HepG2 (cell line): ENCODE data around the gene FAM170B. TPM values are rescaled to one million over a fixed set of nuclear protein-coding genes. Genes with fewer than 3 reads are reported as not detected.

Source experiments
- ATAC-seq: fragments of 200-7000 bp; cut with Tn5 transposase; 3 replicates; pipeline ENCODE4 v1.9.1; 2020; ENCODE audit warnings: mild to moderate bottlenecking, moderate library complexity
- BruUV-seq: library from RNA; stranded (reverse); fragments of 400-500 nt; replicated peaks from 2 replicates; lab custom pipeline; 2021; lab: Mats Ljungman, UMichigan
- CTCF ChIA-PET: fragments of 300-600 bp; formaldehyde crosslinking; extraction: SDS; loops from one replicate; lab custom pipeline; 2021; ENCODE audit warnings: low total read pairs, inconsistent platforms, low intra/inter-chr PET ratio; lab: Yijun Ruan, JAX
- POLR2A ChIA-PET: fragments of 350-600 bp; sonication (Branson Sonifier 250); formaldehyde crosslinking; loops from one replicate; lab custom pipeline; 2020; ENCODE audit warnings: antibody characterized with exemption, inconsistent platforms; lab: Yijun Ruan, JAX
- DNase-seq: peaks from one replicate; pipeline ENCODE4 v3.0.0-alpha.2; 2015; ENCODE audit warnings: low spot score
- FAIRE-seq: peaks from 3 replicates; lab custom pipeline; 2011; peaks lifted over from hg19 to GRCh38; lab: Jason Lieb, UNC
- H2AFZ ChIP-seq: one replicate; pipeline ENCODE4 v1.6.1; 2011; ENCODE audit warnings: low read length, inconsistent platforms
- H3K27ac ChIP-seq: fragments of 300-600 bp; 3 replicates; pipeline ENCODE4 v1.8.0; 2011; ENCODE audit warnings: mixed run types, mild to moderate bottlenecking, mixed read lengths, low read length, inconsistent platforms; ENCODE audit not compliant: insufficient read depth; ENCODE audit errors: extremely low read length
- H3K27me3 ChIP-seq, 2 experiments: fragments of 200-600 bp in 1 of 2; 2 replicates in 1 of 2; 3 replicates in 1 of 2; pipeline versions ENCODE4 v1.6.0 to v1.8.0; 2011; ENCODE audit warnings: low read length in 2 of 2, mild to moderate bottlenecking in 2 of 2, moderate library complexity in 2 of 2, inconsistent platforms in 1 of 2; ENCODE audit not compliant: insufficient read depth in 2 of 2, control insufficient read depth in 1 of 2
- H3K36me3 ChIP-seq, 2 experiments: fragments of 200-600 bp in 1 of 2; replicated peaks in 1 of 2; 2 replicates in 1 of 2; 3 replicates in 1 of 2; pipeline versions ENCODE4 v1.5.1 to v1.8.0; 2011; ENCODE audit warnings: low read length in 2 of 2, inconsistent platforms in 1 of 2; ENCODE audit not compliant: insufficient read depth in 2 of 2, control insufficient read depth in 1 of 2
- H3K4me1 ChIP-seq: 2 replicates; pipeline ENCODE4 v1.5.1; 2012; ENCODE audit warnings: low read length, inconsistent platforms; ENCODE audit not compliant: insufficient read depth
- H3K4me2 ChIP-seq: 2 replicates; pipeline ENCODE4 v1.6.0; 2011; ENCODE audit warnings: low read depth, low read length, inconsistent platforms
- H3K4me3 ChIP-seq, 3 experiments: fragments of 200-600 bp in 1 of 3; sonication (generic), shearing (Covaris generic) in 1 of 3; replicated peaks in 1 of 3; 2 replicates each; pipeline ENCODE4 v1.5.1; 2011 to 2016; ENCODE audit warnings: low read length in 3 of 3, inconsistent platforms in 2 of 3, low read depth in 2 of 3, mild to moderate bottlenecking in 2 of 3, control low read depth in 1 of 3, mixed read lengths in 1 of 3; ENCODE audit not compliant: insufficient read depth in 1 of 3
- H3K79me2 ChIP-seq: one replicate; pipeline ENCODE4 v1.6.1; 2011; ENCODE audit warnings: low read length, inconsistent platforms; ENCODE audit not compliant: insufficient read depth
- H3K9ac ChIP-seq: 2 replicates; pipeline ENCODE4 v1.6.0; 2011; ENCODE audit warnings: mild to moderate bottlenecking, low read depth, low read length, inconsistent platforms; ENCODE audit not compliant: insufficient read depth
- H3K9me3 ChIP-seq: 2 replicates; pipeline ENCODE4 v1.5.1; 2012; ENCODE audit warnings: mild to moderate bottlenecking, low read length
- H4K20me1 ChIP-seq: 2 replicates; pipeline ENCODE4 v1.6.0; 2011; ENCODE audit warnings: inconsistent platforms, mild to moderate bottlenecking, low read length, moderate library complexity; ENCODE audit not compliant: insufficient read depth
- ATM ChIP-seq: fragments of 450-650 bp; IDR thresholded peaks from 2 replicates; pipeline ENCODE4 v1.7.1; 2017; ENCODE audit warnings: mild to moderate bottlenecking, borderline replicate concordance
- FOXJ3 ChIP-seq: sonication (generic); formaldehyde crosslinking; IDR thresholded peaks from 2 replicates; pipeline ENCODE4 v1.4.0; 2020; ENCODE audit warnings: missing genetic modification reagents, mild to moderate bottlenecking, borderline replicate concordance
- GMEB1 ChIP-seq: sonication (generic); formaldehyde crosslinking; IDR thresholded peaks from 2 replicates; pipeline ENCODE4 v1.5.1; 2020; ENCODE audit warnings: missing genetic modification reagents, mild to moderate bottlenecking, borderline replicate concordance
- IRX3 ChIP-seq: sonication (generic); formaldehyde crosslinking; IDR thresholded peaks from 2 replicates; pipeline ENCODE4 v1.8.1; 2023; ENCODE audit warnings: mild to moderate bottlenecking, low read depth, missing genetic modification reagents, borderline replicate concordance
- KDM2A ChIP-seq: sonication (generic); formaldehyde crosslinking; IDR thresholded peaks from 2 replicates; pipeline ENCODE4 v1.4.0; 2020; ENCODE audit warnings: low read depth, missing genetic modification reagents, borderline replicate concordance
- MLLT10 ChIP-seq: sonication (generic); formaldehyde crosslinking; IDR thresholded peaks from 2 replicates; pipeline ENCODE4 v1.4.0; 2020; ENCODE audit warnings: missing genetic modification reagents
- RFX3 ChIP-seq: IDR thresholded peaks from 2 replicates; pipeline ENCODE4 v1.6.1; 2016; ENCODE audit warnings: missing biosample characterization, missing genetic modification reagents
- RORA ChIP-seq: sonication (generic); formaldehyde crosslinking; IDR thresholded peaks from 2 replicates; pipeline ENCODE4 v1.5.0; 2020; ENCODE audit warnings: mild to moderate bottlenecking, missing genetic modification reagents, moderate library complexity
- SMARCC2 ChIP-seq: fragments of 450-650 bp; IDR thresholded peaks from 2 replicates; pipeline ENCODE4 v1.6.1; 2017; ENCODE audit warnings: antibody characterized with exemption, mild to moderate bottlenecking
- SOX13 ChIP-seq, 3 experiments: fragments of 450-650 bp in 1 of 3; sonication (generic) in 1 of 3; formaldehyde crosslinking in 1 of 3; IDR thresholded peaks in 2 of 3; conservative IDR thresholded peaks in 1 of 3; 2 replicates each; pipeline versions ENCODE4 v1.5.0 to v1.6.1; 2016 to 2020; ENCODE audit warnings: antibody characterized with exemption in 1 of 3, mild to moderate bottlenecking in 1 of 3, missing compliant biosample characterization in 1 of 3, missing genetic modification reagents in 1 of 3, moderate library complexity in 1 of 3
- SRSF4 ChIP-seq: fragments of 200-400 bp; formaldehyde crosslinking; IDR thresholded peaks from one replicate; pipeline ENCODE4 v1.6.1; 2018; ENCODE audit warnings: mild to moderate bottlenecking, low read depth, low read length, moderate library complexity; ENCODE audit not compliant: poor library complexity, severe bottlenecking
- TEAD2 ChIP-seq: sonication (generic); formaldehyde crosslinking; IDR thresholded peaks from 2 replicates; pipeline ENCODE4 v1.9.0; 2021; ENCODE audit warnings: missing genetic modification reagents
- ZFP90 ChIP-seq: sonication (generic); formaldehyde crosslinking; IDR thresholded peaks from 2 replicates; pipeline ENCODE4 v1.8.0; 2022; ENCODE audit warnings: missing genetic modification reagents, mild to moderate bottlenecking, inconsistent platforms, borderline replicate concordance
- ZFP91 ChIP-seq: sonication (generic); formaldehyde crosslinking; IDR thresholded peaks from 2 replicates; pipeline ENCODE4 v1.9.0; 2022; ENCODE audit warnings: missing genetic modification reagents, mild to moderate bottlenecking, borderline replicate concordance
- ZFY ChIP-seq: sonication (generic); formaldehyde crosslinking; IDR thresholded peaks from 2 replicates; pipeline ENCODE4 v1.4.0; 2020; ENCODE audit warnings: missing genetic modification reagents
- ZNF251 ChIP-seq: sonication (generic); formaldehyde crosslinking; IDR thresholded peaks from 2 replicates; pipeline ENCODE4 v1.9.0; 2021; ENCODE audit warnings: mild to moderate bottlenecking, missing genetic modification reagents
- ZNF580 ChIP-seq: IDR thresholded peaks from 2 replicates; pipeline ENCODE4 v1.6.1; 2016; ENCODE audit warnings: low read depth, borderline replicate concordance
- ZNF605 ChIP-seq: sonication (generic); formaldehyde crosslinking; IDR thresholded peaks from 2 replicates; pipeline ENCODE4 v1.8.0; 2022; ENCODE audit warnings: mild to moderate bottlenecking, missing genetic modification reagents
- ZNF619 ChIP-seq: sonication (generic); formaldehyde crosslinking; IDR thresholded peaks from 2 replicates; pipeline ENCODE4 v1.4.0; 2020; ENCODE audit warnings: mild to moderate bottlenecking, missing genetic modification reagents
- WGBS: methylation state at CpG from one replicate; pipeline ENCODE4 v1.1.6; 2017; ENCODE audit warnings: low lambda C conversion rate; 5-methylcytosine and 5-hydroxymethylcytosine counted together
- in situ Hi-C: cut with HindIII; loops from 2 replicates; pipeline ENCODE4 v1.10.0; 2017; ENCODE audit warnings: low pct_unique_long_range_greater_than_20kb; ENCODE audit not compliant: extremely low pct_ligation_motif_present
- intact Hi-C: fragments of 100-400 bp; cut with micrococcal nuclease; formaldehyde crosslinking; loops from one replicate; pipeline ENCODE4 v1.10.0; 2022; ENCODE audit not compliant: unreplicated experiment
- polyA plus RNA-seq, 8 experiments: library from polyadenylated mRNA; depleted of rRNA in 3 of 8; stranded (reverse) in 7 of 8; unstranded in 1 of 8; fragments of >200 nt; fragmentation: Illumina TruSeq in 4 of 8; extraction: Trizol in 4 of 8; gene quantifications; 2 replicates each; pipeline versions ENCODE4 v1.2.1 to v1.2.3, GENCODE V29; 2011 to 2016; ENCODE audit warnings: low read depth in 4 of 8, missing spikeins in 1 of 8, mixed read lengths in 1 of 8; ENCODE audit not compliant: insufficient read depth in 1 of 8
- total RNA-seq, 5 experiments: library from RNA; depleted of rRNA; stranded (reverse); fragments of >200 nt; fragmentation: Illumina TruSeq; extraction: Trizol; gene quantifications; 2 replicates each; pipeline ENCODE4 v1.2.3, GENCODE V29; 2016; ENCODE audit warnings: low read depth in 1 of 5

The FAM170B gene
- total and polyA plus RNA-seq, 2 of the 13 experiments (the other 11 are each of a cell fraction or from before 2014, with no cell fraction given) = not detected

GRCh38 chr10:49086889-49087288 is 46.9 kb downstream of the FAM170B start (continued):
- no peak for TF ChIP-seq SOX13 (IDR thresholded peaks at IDR 0.05)
- no peak for TF ChIP-seq SOX13 (CRISPR knock-in tag; conservative IDR thresholded peaks at IDR 0.05 in 1 of 2, IDR thresholded peaks at IDR 0.05 in 1 of 2)
- no peak for TF ChIP-seq ATM
- no peak for TF ChIP-seq TEAD2 (CRISPR knock-in tag)
- TF ChIP-seq ZNF251 (CRISPR knock-in tag) = no peak

- ATAC-seq (no peak), FAIRE-seq (no peak), DNase-seq (no peak)
- Histone ChIP-seq H3K27ac (no peak overlapping the region), H3K4me3 (no peak overlapping the region), H3K9ac (no peak overlapping the region), H3K9me3 (peaks cover 12% of the 10 kb centered on the region), H2AFZ (no peak overlapping the region), H3K36me3 (no peaks in the 10 kb centered on the region), H4K20me1 (no peaks in the 10 kb centered on the region), H3K79me2 (no peaks in the 10 kb centered on the region), H3K27me3 (peaks cover 0 to 1% of the 10 kb centered on the region in 2 experiments; a peak in 1 of 5 replicates), H3K4me1 (peaks cover 18% of the 10 kb centered on the region), H3K4me2 (no peak overlapping the region)
- TF ChIP-seq IRX3 (CRISPR knock-in tag) (no peak), ZFP90 (CRISPR knock-in tag) (no peak), SRSF4 (no peak), RFX3 (CRISPR knock-in tag) (no peak), RORA (CRISPR knock-in tag) (no peak), ZNF605 (no peak), ZNF619 (CRISPR knock-in tag) (no peak), ZFP91 (CRISPR knock-in tag) (no peak), KDM2A (no peak), FOXJ3 (CRISPR knock-in tag) (no peak), MLLT10 (CRISPR knock-in tag) (no peak), GMEB1 (CRISPR knock-in tag) (no peak), SMARCC2 (no peak), ZFY (no peak), ZNF580 (CRISPR knock-in tag) (no peak)
- ChIA-PET CTCF (no interaction called here), POLR2A (no interaction called here)
- in situ Hi-C loops (no loop called here), intact Hi-C loops (no loop called here)
- no TSS peak for BruUV-seq
- 58% methylated on average over 8 of the region's 8 CpGs for WGBS
Observed at GRCh38 chr10:49083261-49083660, 50.6 kb downstream of the FAM170B start.
